ENCODE measurements around the gene NLRC5.

DNA sequence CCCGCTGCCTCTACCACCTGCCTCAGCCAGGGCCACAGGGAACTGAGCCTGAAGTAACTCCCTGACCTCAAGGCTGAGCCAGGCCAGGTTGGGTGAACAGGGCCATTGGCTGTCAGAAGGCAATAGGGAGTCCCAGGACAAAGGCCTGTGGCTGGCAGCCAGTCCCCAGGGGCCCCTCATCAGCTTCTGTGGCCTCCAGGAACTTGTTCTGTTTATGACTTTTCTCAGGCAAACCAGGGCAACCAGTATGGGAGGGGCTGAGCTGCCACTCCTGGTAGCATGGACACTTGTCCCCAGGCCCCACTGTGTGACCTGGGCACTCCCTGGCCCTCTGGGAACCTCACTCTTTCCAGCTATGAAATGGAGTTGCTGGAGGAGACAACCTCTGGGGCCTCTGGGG lies 143.1 kb downstream of the NLRC5 start:
- TF ChIP-seq POLR2AphosphoS5 (IDR thresholded peaks at IDR 0.05; ENCODE audit: insufficient read depth in 1 of 2, low read depth in 1 of 2) (no peak), POLR2A (IDR thresholded peaks at IDR 0.05) (no peak)
- TF ChIP-seq, protein P1, sequence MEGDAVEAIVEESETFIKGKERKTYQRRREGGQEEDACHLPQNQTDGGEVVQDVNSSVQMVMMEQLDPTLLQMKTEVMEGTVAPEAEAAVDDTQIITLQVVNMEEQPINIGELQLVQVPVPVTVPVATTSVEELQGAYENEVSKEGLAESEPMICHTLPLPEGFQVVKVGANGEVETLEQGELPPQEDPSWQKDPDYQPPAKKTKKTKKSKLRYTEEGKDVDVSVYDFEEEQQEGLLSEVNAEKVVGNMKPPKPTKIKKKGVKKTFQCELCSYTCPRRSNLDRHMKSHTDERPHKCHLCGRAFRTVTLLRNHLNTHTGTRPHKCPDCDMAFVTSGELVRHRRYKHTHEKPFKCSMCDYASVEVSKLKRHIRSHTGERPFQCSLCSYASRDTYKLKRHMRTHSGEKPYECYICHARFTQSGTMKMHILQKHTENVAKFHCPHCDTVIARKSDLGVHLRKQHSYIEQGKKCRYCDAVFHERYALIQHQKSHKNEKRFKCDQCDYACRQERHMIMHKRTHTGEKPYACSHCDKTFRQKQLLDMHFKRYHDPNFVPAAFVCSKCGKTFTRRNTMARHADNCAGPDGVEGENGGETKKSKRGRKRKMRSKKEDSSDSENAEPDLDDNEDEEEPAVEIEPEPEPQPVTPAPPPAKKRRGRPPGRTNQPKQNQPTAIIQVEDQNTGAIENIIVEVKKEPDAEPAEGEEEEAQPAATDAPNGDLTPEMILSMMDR (IDR thresholded peaks at IDR 0.05): no peak

Measured in vagina (tissue), 2 donors.